Fibroblast of peridontal ligament (primary cell): Measurements from ENCODE around the gene SERPINB4.

Experiments used
- DNase-seq: peaks from one replicate; pipeline ENCODE4 v3.0.0-alpha.2; 2010; ENCODE audit errors: extremely low read depth

The SERPINB4 gene

DNA sequence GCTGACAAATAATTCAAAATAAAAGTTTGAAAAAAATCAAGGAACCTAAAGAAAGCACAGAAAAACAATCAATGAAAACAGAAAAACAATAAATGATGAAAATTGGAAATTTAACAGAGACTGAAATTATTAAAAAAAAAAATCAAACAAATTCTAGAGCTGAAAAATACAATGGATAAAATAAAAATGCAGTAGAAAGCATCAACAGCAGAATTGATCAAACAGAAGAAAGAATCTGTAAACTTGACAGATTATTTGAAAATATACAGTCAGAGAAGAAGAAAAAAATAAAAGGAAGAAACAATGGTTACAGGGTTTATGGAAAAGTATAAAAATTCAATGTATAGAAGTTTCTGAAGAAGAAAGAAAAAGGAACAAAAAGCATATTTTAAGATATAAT, 16.2 kb downstream of the SERPINB4 start:
- no peak for DNase-seq

DNA sequence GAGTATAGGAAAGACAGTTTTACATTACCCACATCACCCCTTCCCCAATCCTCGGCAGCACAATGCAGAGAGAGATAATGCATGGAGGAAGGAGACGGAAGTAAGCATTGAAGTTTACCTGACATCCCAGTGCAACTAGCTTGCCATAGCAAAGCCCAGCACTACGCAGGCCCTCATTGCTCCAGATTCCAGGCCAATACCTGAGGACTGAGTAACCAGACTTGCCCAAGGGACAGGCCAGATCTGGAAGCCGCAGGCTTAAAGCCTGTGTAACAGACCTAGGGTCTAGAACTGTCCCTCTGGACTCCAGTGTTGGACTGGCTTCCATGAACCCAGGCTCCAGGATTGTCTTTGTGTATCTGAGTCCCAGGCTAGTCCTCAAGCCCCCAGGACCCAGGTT, 17.6 kb downstream of the SERPINB4 start:
- DNase-seq, result no peak

GRCh38 chr18:63624863-63625262, 19.2 kb downstream of the SERPINB4 start:
- DNase-seq, result no peak

DNA sequence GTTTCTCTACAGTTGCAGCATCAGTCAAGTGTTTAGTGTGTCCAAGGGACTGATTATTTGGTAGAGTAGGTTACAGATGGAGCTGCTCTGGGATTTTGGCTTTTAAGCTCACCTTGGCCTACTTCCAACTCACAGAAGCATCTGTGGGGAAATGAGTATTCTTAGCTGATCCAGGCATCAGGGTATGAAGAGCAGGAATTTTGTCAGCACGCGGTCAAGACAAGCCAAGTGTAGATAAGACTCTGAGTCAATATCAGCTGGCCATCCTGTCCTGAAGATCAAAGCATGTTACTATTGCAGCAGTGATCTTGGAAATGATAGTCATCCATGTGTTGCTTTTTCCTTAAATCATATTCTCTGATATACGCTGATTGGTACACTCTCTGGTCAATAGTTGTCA, 24.4 kb downstream of the SERPINB4 start:
- DNase-seq, result no peak

GRCh38 chr18:63617915-63618234, 26.2 kb downstream of the SERPINB4 start:
- no peak for DNase-seq

GRCh38 chr18:63617049-63617914, 26.8 kb downstream of the SERPINB4 start:
- no peak for DNase-seq

DNA sequence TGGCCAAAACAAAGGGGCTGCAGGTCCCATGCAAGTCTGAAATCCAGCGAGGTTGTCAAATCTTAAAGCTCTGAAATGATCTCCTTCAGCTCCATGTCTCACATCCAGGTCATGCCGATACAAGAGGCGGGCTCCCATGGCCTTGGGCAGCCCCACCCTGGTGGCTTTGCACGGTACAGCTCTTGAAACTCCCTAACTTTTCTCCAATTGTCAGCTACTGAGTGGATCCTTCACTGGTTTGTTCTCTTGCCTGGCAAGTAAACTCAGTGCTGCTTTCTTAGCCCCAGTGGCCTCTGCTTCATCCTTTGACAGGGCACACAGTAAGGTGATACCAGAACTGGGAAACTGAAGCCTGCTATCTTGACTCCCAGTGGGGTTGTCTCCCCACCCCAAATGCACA, 30.6 kb downstream of the SERPINB4 start:
- no peak for DNase-seq

- DNase-seq, result peak; percentile 2
These were observed 37.5 kb downstream of the SERPINB4 start for GRCh38 chr18:63606526-63606925.

- no peak for DNase-seq
These were observed 39.1 kb downstream of the SERPINB4 start for GRCh38 chr18:63604791-63605567.

DNA sequence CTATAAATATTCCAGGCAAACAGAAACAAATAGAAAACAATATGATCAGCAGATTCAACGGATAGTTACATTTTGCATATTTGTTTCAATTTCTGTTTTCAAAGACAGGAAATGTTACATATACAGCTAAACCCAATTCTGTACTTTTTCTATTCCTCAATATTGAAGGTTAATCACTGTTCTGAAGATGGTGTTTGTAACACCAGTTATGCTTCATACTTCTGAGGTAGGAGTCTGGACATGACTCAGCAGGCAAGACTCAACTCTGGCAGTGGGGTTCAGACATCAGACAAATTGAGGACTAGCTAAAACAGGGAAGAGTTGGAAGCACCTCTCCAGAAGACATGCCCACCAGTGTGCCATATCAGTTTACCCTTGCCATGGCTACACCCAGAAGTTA, 40.3 kb downstream of the SERPINB4 start:
- DNase-seq, result no peak

- no peak for DNase-seq
These were observed 40.7 kb downstream of the SERPINB4 start for GRCh38 chr18:63603355-63603754.

GRCh38 chr18:63596964-63597363, 47.1 kb downstream of the SERPINB4 start:
- DNase-seq, result no peak

DNA sequence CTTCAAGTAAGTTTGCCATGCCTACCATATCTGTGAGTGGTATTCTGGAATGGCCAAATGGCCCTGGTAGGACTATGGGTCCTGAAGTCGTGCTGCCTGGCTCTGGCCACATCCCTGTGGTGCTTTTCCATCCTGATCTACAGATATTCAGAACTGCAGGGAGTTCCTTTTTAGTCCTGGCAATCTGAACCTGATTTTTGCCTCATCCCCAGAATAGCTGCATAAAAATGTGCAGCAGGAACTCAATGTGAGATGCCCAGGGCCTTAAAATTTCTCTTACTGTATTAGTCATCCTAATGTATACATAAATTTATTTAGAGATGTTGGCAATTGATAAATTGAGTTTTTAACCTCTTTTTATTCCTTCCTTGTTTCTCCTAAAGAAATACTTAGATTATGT, 51.6 kb downstream of the SERPINB4 start:
- DNase-seq, result no peak

GRCh38 chr18:63591725-63592124, 52.3 kb downstream of the SERPINB4 start:
- no peak for DNase-seq

DNA sequence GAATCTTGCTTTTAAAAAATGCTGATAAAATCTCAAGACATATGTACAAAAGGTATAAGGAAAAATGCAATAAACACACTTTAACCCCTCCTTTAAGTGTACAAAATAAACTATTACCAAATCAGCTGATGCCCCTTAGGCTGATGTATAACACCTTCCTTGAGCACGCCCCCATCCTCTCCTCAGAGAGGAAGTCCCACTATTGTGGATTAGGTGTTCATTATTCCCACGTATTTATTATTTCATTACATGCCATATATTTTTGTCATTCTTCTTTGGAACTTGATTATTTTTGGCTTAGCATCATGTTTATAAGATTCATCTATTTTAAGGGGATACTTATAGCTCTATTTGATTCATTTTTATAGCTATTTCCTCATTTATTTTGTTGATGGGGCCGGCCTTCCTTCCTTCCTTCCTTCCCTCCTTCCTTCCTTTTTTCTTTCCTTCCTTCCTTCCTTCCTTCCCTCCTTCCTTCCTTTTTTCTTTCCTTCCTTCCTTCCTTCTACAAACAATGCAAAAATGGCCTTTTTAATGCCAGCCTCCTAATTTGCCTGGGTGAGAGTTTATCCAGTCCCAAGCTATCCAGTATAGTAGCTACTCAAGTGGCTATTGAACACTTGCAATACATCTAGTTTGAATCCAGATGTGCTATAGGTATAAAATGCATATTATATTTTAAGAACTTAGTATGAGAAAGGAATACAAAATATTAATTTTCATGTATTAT, 52.9 kb downstream of the SERPINB4 start:
- no peak for DNase-seq

GRCh38 chr18:63590373-63590772, 53.7 kb downstream of the SERPINB4 start:
- no peak for DNase-seq

DNA sequence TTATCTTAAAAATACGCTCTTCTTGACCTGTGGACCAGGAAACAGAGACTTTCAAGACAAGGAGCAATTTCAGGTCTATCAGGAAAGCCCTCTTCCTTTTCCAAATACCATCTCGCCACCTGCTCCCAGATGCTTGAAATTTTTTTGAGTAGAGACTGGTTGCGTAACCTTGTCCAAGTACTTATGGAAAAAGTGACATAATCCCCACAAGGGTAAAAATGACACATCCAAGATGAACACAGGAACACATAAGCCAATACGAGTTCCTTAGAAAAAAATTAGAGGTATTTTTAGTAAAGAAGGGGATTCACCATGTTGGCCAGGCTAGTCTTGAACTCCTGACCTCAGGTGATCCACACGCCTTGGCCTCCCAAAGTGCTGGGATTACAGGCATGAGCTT, 55.1 kb downstream of the SERPINB4 start:
- no peak for DNase-seq
